Lung (tissue), 12 donors: ENCODE results near the gene CCDC179. TPM values are rescaled to one million over a fixed set of nuclear protein-coding genes. Genes with fewer than 3 reads are reported as not detected.

Experiments
- ATAC-seq: fragments of 200-7000 bp; cut with Tn5 transposase; one replicate; pipeline ENCODE4 v1.9.1; 2020; ENCODE audit warnings: moderate number of reproducible peaks; ENCODE audit not compliant: insufficient read depth, low FRiP score
- DNase-seq, 3 donors: peaks; one replicate each; pipeline ENCODE4 v3.0.0-alpha.2; 2013 to 2017
- H3K27ac ChIP-seq, 2 donors: one replicate each; pipeline ENCODE4 v1.5.1; 2013; ENCODE audit warnings: mild to moderate bottlenecking in 2 of 2, moderate library complexity in 2 of 2, control low read depth in 1 of 2, inconsistent platforms in 1 of 2, low read depth in 1 of 2, low read length in 1 of 2
- H3K27me3 ChIP-seq, 3 donors: one replicate each; pipeline ENCODE4 v1.5.1; 2013; ENCODE audit warnings: low read length in 2 of 3; ENCODE audit not compliant: control insufficient read depth in 3 of 3, insufficient read depth in 3 of 3
- H3K36me3 ChIP-seq, 4 donors: one replicate each; pipeline ENCODE4 v1.5.1; 2013; ENCODE audit warnings: low read length in 4 of 4, mild to moderate bottlenecking in 1 of 4, moderate library complexity in 1 of 4; ENCODE audit not compliant: control insufficient read depth in 4 of 4, insufficient read depth in 4 of 4
- H3K4me1 ChIP-seq, 5 donors: one replicate each; pipeline ENCODE4 v1.5.1; 2013; ENCODE audit warnings: low read length in 5 of 5, mild to moderate bottlenecking in 2 of 5, moderate library complexity in 1 of 5; ENCODE audit not compliant: control insufficient read depth in 5 of 5, insufficient read depth in 5 of 5
- H3K4me3 ChIP-seq: one replicate; pipeline ENCODE4 v1.5.1; 2013; ENCODE audit warnings: mild to moderate bottlenecking, control low read depth, moderate library complexity
- H3K9ac ChIP-seq, 2 donors: one replicate each; pipeline ENCODE4 v1.5.1; 2013; ENCODE audit warnings: low read length in 2 of 2, control low read depth in 1 of 2; ENCODE audit not compliant: insufficient read depth in 1 of 2
- H3K9me3 ChIP-seq, 4 donors: one replicate each; pipeline ENCODE4 v1.5.1; 2013; ENCODE audit warnings: low read length in 3 of 4, mild to moderate bottlenecking in 1 of 4, moderate library complexity in 1 of 4; ENCODE audit not compliant: control insufficient read depth in 4 of 4, insufficient read depth in 3 of 4
- WGBS, 2 donors: extraction: QIAGEN DNeasy Blood & Tissue Kit; methylation state at CpG; one replicate each; pipeline ENCODE4 v1.1.7; 2013; 5-methylcytosine and 5-hydroxymethylcytosine counted together
- polyA plus RNA-seq, 2 donors: library from polyadenylated mRNA; stranded (reverse); fragments of 200-250 nt; gene quantifications; one replicate each; pipeline ENCODE4 v1.2.1, GENCODE V29; 2013
- total RNA-seq, 2 donors: library from RNA; depleted of rRNA in 1 of 2; stranded (reverse); fragments of >200 nt in 1 of 2; gene quantifications; one replicate each; pipeline ENCODE4 v1.2.1, GENCODE V29; 2014 to 2021
- TF ChIP-seq, protein P1 (sequence below): IDR thresholded peaks from 2 replicates; pipeline ENCODE4 v1.5.1; 2012; ENCODE audit warnings: mild to moderate bottlenecking; ENCODE audit errors: control extremely low read depth, extremely low read depth
- donor health status: control.
- donor health status: control.
- donor health status: Bipolar disorder and iron deficiency.
- donor health status: healthy.
- donor health status: DM: yes; HTN: yes; CAD: no.

CCDC179 gene
- total and polyA plus RNA-seq, 4 donors, result not detected

- ATAC-seq (no peak), DNase-seq (no peak)
- TF ChIP-seq, protein P1, sequence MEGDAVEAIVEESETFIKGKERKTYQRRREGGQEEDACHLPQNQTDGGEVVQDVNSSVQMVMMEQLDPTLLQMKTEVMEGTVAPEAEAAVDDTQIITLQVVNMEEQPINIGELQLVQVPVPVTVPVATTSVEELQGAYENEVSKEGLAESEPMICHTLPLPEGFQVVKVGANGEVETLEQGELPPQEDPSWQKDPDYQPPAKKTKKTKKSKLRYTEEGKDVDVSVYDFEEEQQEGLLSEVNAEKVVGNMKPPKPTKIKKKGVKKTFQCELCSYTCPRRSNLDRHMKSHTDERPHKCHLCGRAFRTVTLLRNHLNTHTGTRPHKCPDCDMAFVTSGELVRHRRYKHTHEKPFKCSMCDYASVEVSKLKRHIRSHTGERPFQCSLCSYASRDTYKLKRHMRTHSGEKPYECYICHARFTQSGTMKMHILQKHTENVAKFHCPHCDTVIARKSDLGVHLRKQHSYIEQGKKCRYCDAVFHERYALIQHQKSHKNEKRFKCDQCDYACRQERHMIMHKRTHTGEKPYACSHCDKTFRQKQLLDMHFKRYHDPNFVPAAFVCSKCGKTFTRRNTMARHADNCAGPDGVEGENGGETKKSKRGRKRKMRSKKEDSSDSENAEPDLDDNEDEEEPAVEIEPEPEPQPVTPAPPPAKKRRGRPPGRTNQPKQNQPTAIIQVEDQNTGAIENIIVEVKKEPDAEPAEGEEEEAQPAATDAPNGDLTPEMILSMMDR, result no peak
- WGBS, 2 donors, result 88% methylated on average over 3 of the region's 3 CpGs
- Histone ChIP-seq H3K9ac (no peak overlapping the region), H3K36me3 (no peaks in the 10 kb centered on the region), H3K27me3 (no peaks in the 10 kb centered on the region), H3K4me3 (no peak overlapping the region), H3K27ac (no peak overlapping the region), H3K9me3 (peaks cover 0 to 3% (median 0%) of the 10 kb centered on the region in 4 donors), H3K4me1 (no peaks in the 10 kb centered on the region)
Measured at GRCh38 chr11:22869325-22869724, 9.1 kb upstream of the CCDC179 start.

GRCh38 chr11:22859756-22860155 lies 518 bp downstream of the CCDC179 start:
- TF ChIP-seq, protein P1, result no peak
- Histone ChIP-seq H3K36me3 (no peaks in the 10 kb centered on the region), H3K4me1 (no peaks in the 10 kb centered on the region), H3K9ac (no peak overlapping the region), H3K27ac (no peak overlapping the region), H3K4me3 (no peak overlapping the region), H3K9me3 (peaks cover 0 to under 1% (median 0%) of the 10 kb centered on the region in 4 donors), H3K27me3 (no peaks in the 10 kb centered on the region)
- 84 to 89% methylated on average over 6 of the region's 6 CpGs for WGBS, 2 donors
- no peak for ATAC-seq
- no peak for DNase-seq

- no peak overlapping the region for H3K9ac ChIP-seq
- TF ChIP-seq, protein P1, result no peak
- H3K4me3 ChIP-seq, result no peak overlapping the region
- H3K9me3 ChIP-seq, result no peaks in the 10 kb centered on the region
- DNase-seq (no peak), ATAC-seq (no peak)
- H3K27me3 ChIP-seq, result no peaks in the 10 kb centered on the region
- H3K27ac ChIP-seq, result no peak overlapping the region
- no peaks in the 10 kb centered on the region for H3K4me1 ChIP-seq
- H3K36me3 ChIP-seq, result no peaks in the 10 kb centered on the region
Measured at GRCh38 chr11:22851477-22851876, 8.8 kb downstream of the CCDC179 start.

GRCh38 chr11:22846726-22847125 lies 13.5 kb downstream of the CCDC179 start:
- TF ChIP-seq, protein P1, result no peak
- no peak overlapping the region for H3K4me3 ChIP-seq
- DNase-seq (no peak), ATAC-seq (no peak)
- no peaks in the 10 kb centered on the region for H3K9me3 ChIP-seq
- no peak overlapping the region for H3K9ac ChIP-seq
- 91 to 96% methylated on average over 1 of the region's 1 CpG for WGBS, 2 donors
- no peak overlapping the region for H3K27ac ChIP-seq
- H3K27me3 ChIP-seq, result no peaks in the 10 kb centered on the region
- H3K36me3 ChIP-seq, result no peaks in the 10 kb centered on the region
- no peaks in the 10 kb centered on the region for H3K4me1 ChIP-seq
